ENCODE measurements around the gene NR3C2. TPM values are rescaled to one million over a fixed set of nuclear protein-coding genes. Genes with fewer than 3 reads are reported as not detected.

NR3C2 gene
- total RNA-seq, 4 donors from 2014 or later: 33.0 to 128 (median 118) TPM

- Histone ChIP-seq H3K9me3 (no peaks in the 10 kb centered on the region), H3K27ac (no peak overlapping the region), H3K36me3 (no peaks in the 10 kb centered on the region), H3K4me1 (no peaks in the 10 kb centered on the region), H3K4me3 (no peak overlapping the region), H3K27me3 (no peaks in the 10 kb centered on the region)
- no peak for DNase-seq
- TF ChIP-seq CTCF (IDR thresholded peaks at IDR 0.05): no peak
- no peak for TF ChIP-seq POLR2A (IDR thresholded peaks at IDR 0.05)
Observed at GRCh38 chr4:148355442-148356123, 86.6 kb downstream of the NR3C2 start.

- no peaks in the 10 kb centered on the region for H3K9me3 ChIP-seq
- H3K4me1 ChIP-seq: no peaks in the 10 kb centered on the region
- no peak overlapping the region for H3K4me3 ChIP-seq
- H3K36me3 ChIP-seq: no peaks in the 10 kb centered on the region
- TF ChIP-seq POLR2A (IDR thresholded peaks at IDR 0.05): no peak
- TF ChIP-seq CTCF (IDR thresholded peaks at IDR 0.05): no peak
- DNase-seq: no peak
- no peak overlapping the region for H3K27ac ChIP-seq
- no peaks in the 10 kb centered on the region for H3K27me3 ChIP-seq
Observed at GRCh38 chr4:148354186-148354585, 88.0 kb downstream of the NR3C2 start.

DNA sequence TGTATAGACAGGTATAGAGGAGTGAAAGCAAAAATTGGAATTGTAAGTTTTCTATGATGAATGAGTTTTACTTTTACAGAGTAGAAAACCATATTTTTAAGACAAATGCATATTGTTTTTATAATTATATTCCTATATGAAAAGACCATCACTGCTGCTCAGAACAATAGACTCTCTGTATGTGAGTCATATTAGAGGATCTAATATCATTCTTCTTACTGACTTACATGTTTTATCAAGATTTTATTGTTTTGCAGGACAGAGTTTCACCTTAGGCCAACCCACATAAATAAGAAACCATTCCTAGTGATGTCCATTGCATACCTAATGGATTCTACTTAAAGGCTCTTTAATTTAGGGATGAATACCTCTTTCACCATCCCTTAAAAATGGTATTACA, 88.6 kb downstream of the NR3C2 start:
- DNase-seq: no peak
- TF ChIP-seq CTCF (IDR thresholded peaks at IDR 0.05): no peak
- TF ChIP-seq POLR2A (IDR thresholded peaks at IDR 0.05): no peak
- Histone ChIP-seq H3K9me3 (no peaks in the 10 kb centered on the region), H3K36me3 (no peaks in the 10 kb centered on the region), H3K4me1 (no peaks in the 10 kb centered on the region), H3K27ac (no peak overlapping the region), H3K27me3 (no peaks in the 10 kb centered on the region), H3K4me3 (no peak overlapping the region)

GRCh38 chr4:148349153-148349552, 93.1 kb downstream of the NR3C2 start:
- H3K27ac ChIP-seq: no peak overlapping the region
- no peaks in the 10 kb centered on the region for H3K9me3 ChIP-seq
- H3K4me3 ChIP-seq: no peak overlapping the region
- no peaks in the 10 kb centered on the region for H3K27me3 ChIP-seq
- peaks cover 0 to 13% (median 0%) of the 10 kb centered on the region in 4 donors for H3K4me1 ChIP-seq
- DNase-seq: no peak
- TF ChIP-seq CTCF (IDR thresholded peaks at IDR 0.05) (no peak), POLR2A (IDR thresholded peaks at IDR 0.05) (no peak)
- no peaks in the 10 kb centered on the region for H3K36me3 ChIP-seq

- DNase-seq: no peak
- Histone ChIP-seq H3K9me3 (no peaks in the 10 kb centered on the region), H3K36me3 (no peaks in the 10 kb centered on the region), H3K4me3 (no peak overlapping the region), H3K27ac (no peak overlapping the region), H3K4me1 (peaks cover 0 to 17% (median 0%) of the 10 kb centered on the region in 4 donors), H3K27me3 (no peaks in the 10 kb centered on the region)
- TF ChIP-seq CTCF (IDR thresholded peaks at IDR 0.05): no peak
- TF ChIP-seq POLR2A (IDR thresholded peaks at IDR 0.05): no peak
Observed at GRCh38 chr4:148346657-148347056, 95.6 kb downstream of the NR3C2 start.
